HEK293 (cell line): ENCODE data around the gene NOXRED1.

Experiments used
- CTCF ChIP-seq: fragments of 450-650 bp; formaldehyde crosslinking; IDR thresholded peaks from 2 replicates; pipeline ENCODE4 v1.5.1; 2016; ENCODE audit warnings: missing biosample characterization, missing genetic modification characterization
- ZNF639 ChIP-seq: fragments of 450-650 bp; formaldehyde crosslinking; IDR thresholded peaks from 2 replicates; pipeline ENCODE4 v1.5.1; 2016; ENCODE audit warnings: missing biosample characterization, missing genetic modification characterization

- TF ChIP-seq CTCF (no peak), ZNF639 (no peak)
These were observed 17.2 kb downstream of the NOXRED1 start for GRCh38 chr14:77406086-77406485.
